SU-DHL-6 (cell line): ENCODE data around the gene KCTD6.

Experiments
- CTCF ChIP-seq: fragments of 200-600 bp; sonication (generic); IDR thresholded peaks from one replicate; pipeline ENCODE4 v1.5.1; 2017; ENCODE audit warnings: antibody characterized with exemption, mild to moderate bottlenecking, low read length, moderate library complexity; ENCODE audit not compliant: insufficient read depth, poor library complexity, severe bottlenecking
- EZH2phosphoT487 ChIP-seq: fragments of 200-600 bp; sonication (generic), shearing (Covaris generic); conservative IDR thresholded peaks from 2 replicates; pipeline ENCODE4 v1.6.1; 2018; ENCODE audit warnings: mild to moderate bottlenecking, antibody characterized with exemption, low read length, moderate library complexity, mixed read lengths

- TF ChIP-seq CTCF (no peak), EZH2phosphoT487 (no peak)
These were observed 17.5 kb upstream of the KCTD6 start for GRCh38 chr3:58474348-58474911.
